Activated T-helper 17 cell treated with anti-CD3 and anti-CD28 coated beads, Interleukin-2, amount 50 U/mL, for 72 hours (primary cell): ENCODE measurements around the gene VSIG10. TPM values are rescaled to one million over a fixed set of nuclear protein-coding genes. Genes with fewer than 3 reads are reported as not detected.
"Not testable (repeated sequence)": the region's sequence is repeated elsewhere in the genome, so short reads cannot be mapped to it uniquely, and the experiment has no call there.

Experiments
- ATAC-seq: fragments of 150-1000 bp; cut with Tn5 transposase; replicated peaks from 2 replicates; pipeline ENCODE4 v1.10.0; 2021; ENCODE audit warnings: mild to moderate bottlenecking, moderate library complexity
- H3K27ac Mint-ChIP-seq: one replicate; pipeline ENCODE4 v1.8.0; 2022; ENCODE audit warnings: mixed read lengths
- H3K27me3 Mint-ChIP-seq: one replicate; pipeline ENCODE4 v1.8.0; 2022; ENCODE audit warnings: mixed read lengths
- H3K36me3 Mint-ChIP-seq: one replicate; pipeline ENCODE4 v1.8.0; 2022; ENCODE audit warnings: low read depth, mild to moderate bottlenecking, mixed read lengths
- H3K4me1 Mint-ChIP-seq: one replicate; pipeline ENCODE4 v1.8.0; 2022; ENCODE audit warnings: mixed read lengths
- H3K4me3 Mint-ChIP-seq: one replicate; pipeline ENCODE4 v1.8.0; 2022; ENCODE audit warnings: mild to moderate bottlenecking, mixed read lengths
- H3K9me3 Mint-ChIP-seq: one replicate; pipeline ENCODE4 v1.8.0; 2022; ENCODE audit warnings: mixed read lengths
- total RNA-seq, 2 donors: library from RNA; stranded (reverse); gene quantifications; one replicate each; pipeline ENCODE4 v1.2.3, GENCODE V29; 2022

Gene VSIG10
- total RNA-seq, 2 donors from 2014 or later: 5.9 to 9.6 TPM

GRCh38 chr12:118098401-118098800 is 5.4 kb downstream of the VSIG10 start:
- H3K27ac Mint-ChIP-seq: no peak overlapping the region
- no peaks in the 10 kb centered on the region for H3K4me1 Mint-ChIP-seq
- ATAC-seq: no peak
- peaks cover 3% of the 10 kb centered on the region for H3K27me3 Mint-ChIP-seq
- H3K9me3 Mint-ChIP-seq: no peaks in the 10 kb centered on the region
- no peaks in the 10 kb centered on the region for H3K36me3 Mint-ChIP-seq
- H3K4me3 Mint-ChIP-seq: no peak overlapping the region

- H3K36me3 Mint-ChIP-seq: no peaks in the 10 kb centered on the region
- no peak for ATAC-seq
- no peaks in the 10 kb centered on the region for H3K27me3 Mint-ChIP-seq
- H3K27ac Mint-ChIP-seq: no peak overlapping the region
- no peak overlapping the region for H3K4me3 Mint-ChIP-seq
- no peaks in the 10 kb centered on the region for H3K4me1 Mint-ChIP-seq
- no peaks in the 10 kb centered on the region for H3K9me3 Mint-ChIP-seq
Measured at GRCh38 chr12:118094039-118094438, 9.8 kb downstream of the VSIG10 start.

GRCh38 chr12:118089782-118090181 is 14.0 kb downstream of the VSIG10 start:
- Mint-ChIP-seq H3K4me3 (no peak overlapping the region), H3K27ac (no peak overlapping the region), H3K4me1 (no peaks in the 10 kb centered on the region), H3K27me3 (no peaks in the 10 kb centered on the region), H3K36me3 (no peaks in the 10 kb centered on the region), H3K9me3 (no peaks in the 10 kb centered on the region)
- no peak for ATAC-seq

DNA sequence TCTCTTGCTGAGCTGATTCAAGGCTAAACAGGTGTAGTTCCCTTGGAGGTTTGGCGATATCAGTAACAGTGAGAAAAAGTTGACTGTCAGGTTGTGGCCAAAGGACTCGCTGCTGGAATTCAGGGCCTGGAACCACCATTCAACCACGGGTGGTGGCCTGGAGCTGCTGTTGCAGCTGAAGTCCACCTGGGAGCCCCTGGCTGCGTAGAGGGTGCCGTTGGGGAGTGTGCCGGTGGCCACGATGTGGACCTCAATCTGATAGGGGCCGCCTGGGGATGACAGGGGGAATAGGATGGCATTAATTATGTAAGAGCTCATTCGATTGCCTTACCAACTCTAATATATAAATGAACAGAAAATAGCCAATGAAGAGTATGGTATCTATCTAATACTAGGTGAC is 21.6 kb downstream of the VSIG10 start:
- H3K4me1 Mint-ChIP-seq: no peaks in the 10 kb centered on the region
- no peak overlapping the region for H3K4me3 Mint-ChIP-seq
- ATAC-seq: no peak
- H3K9me3 Mint-ChIP-seq: no peaks in the 10 kb centered on the region
- H3K27me3 Mint-ChIP-seq: no peaks in the 10 kb centered on the region
- no peak overlapping the region for H3K27ac Mint-ChIP-seq
- H3K36me3 Mint-ChIP-seq: no peaks in the 10 kb centered on the region

DNA sequence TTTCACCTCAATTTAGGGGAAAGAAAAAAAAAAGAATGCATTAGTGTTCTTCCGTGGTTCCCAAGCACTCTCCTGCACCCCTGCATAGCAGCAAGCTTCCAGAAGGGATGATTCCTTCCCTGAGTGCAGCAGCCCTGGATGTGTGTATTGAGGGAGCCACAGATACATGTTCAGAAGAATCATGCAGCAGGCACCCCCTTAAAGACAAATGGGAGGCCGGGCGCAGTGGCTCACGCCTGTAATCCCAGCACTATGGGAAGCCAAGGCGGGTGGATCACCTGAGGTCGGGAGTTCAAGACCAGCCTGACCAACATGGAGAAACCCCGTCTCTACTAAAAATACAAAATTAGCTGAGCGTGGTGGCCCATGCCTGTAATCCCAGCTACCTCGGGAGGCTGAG is 22.3 kb downstream of the VSIG10 start:
- not testable (repeated sequence) for H3K9me3 Mint-ChIP-seq, H3K27ac Mint-ChIP-seq, H3K27me3 Mint-ChIP-seq, H3K36me3 Mint-ChIP-seq, H3K4me3 Mint-ChIP-seq, ATAC-seq, H3K4me1 Mint-ChIP-seq

DNA sequence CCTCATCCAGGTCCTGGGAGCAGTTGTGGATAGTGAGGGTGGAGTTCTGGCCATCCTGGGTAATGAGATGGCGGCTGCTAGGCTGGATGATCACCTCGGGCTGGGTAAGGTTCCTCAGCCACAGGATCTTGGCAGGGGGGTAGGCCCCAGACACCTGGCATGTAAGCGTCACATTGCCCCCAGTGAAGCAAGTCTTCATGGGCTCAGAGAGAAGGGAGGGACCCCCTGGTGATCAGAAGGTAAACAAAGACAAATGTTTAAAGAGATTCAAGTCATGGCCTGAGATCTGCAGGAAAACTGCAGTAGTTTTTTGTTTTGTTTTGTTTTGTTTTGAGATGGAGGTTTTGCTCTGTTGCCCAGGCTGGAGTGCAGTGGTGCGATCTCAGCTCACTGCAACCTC is 30.0 kb downstream of the VSIG10 start:
- Mint-ChIP-seq H3K27me3 (no peaks in the 10 kb centered on the region), H3K4me1 (no peaks in the 10 kb centered on the region)

DNA sequence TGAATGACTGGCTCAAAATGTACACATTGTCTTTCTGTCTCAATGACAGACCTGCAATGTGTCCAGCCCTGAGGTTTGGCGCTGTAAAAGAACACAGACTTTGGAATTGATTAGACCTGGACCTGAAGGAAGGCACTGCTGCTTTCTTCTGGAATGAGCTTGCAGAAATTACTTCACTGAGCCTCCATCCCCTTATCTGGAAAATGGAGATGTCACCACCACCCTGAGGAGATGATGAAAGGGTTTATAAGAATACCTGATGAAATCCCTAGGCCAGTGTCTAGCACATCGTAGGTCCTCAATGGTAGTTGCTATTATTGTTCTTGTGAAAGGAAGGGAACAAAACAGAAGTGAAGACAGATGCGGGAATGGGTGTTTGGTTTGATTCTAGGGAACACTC is 33.2 kb downstream of the VSIG10 start:
- H3K27ac Mint-ChIP-seq: no peak overlapping the region
- H3K4me3 Mint-ChIP-seq: no peak overlapping the region
- H3K27me3 Mint-ChIP-seq: no peaks in the 10 kb centered on the region
- no peaks in the 10 kb centered on the region for H3K9me3 Mint-ChIP-seq
- H3K36me3 Mint-ChIP-seq: no peaks in the 10 kb centered on the region
- peaks cover 1% of the 10 kb centered on the region for H3K4me1 Mint-ChIP-seq
- ATAC-seq: no peak

More for the DNA sequence above, 30.0 kb downstream of the VSIG10 start:
- ATAC-seq: no peak
- no peaks in the 10 kb centered on the region for H3K36me3 Mint-ChIP-seq
- H3K27ac Mint-ChIP-seq: no peak overlapping the region
- no peaks in the 10 kb centered on the region for H3K9me3 Mint-ChIP-seq
- H3K4me3 Mint-ChIP-seq: no peak overlapping the region

GRCh38 chr12:118068445-118068844 is 35.4 kb downstream of the VSIG10 start:
- Mint-ChIP-seq H3K36me3 (no peaks in the 10 kb centered on the region), H3K27ac (no peak overlapping the region), H3K27me3 (no peaks in the 10 kb centered on the region), H3K4me1 (peaks cover 13% of the 10 kb centered on the region), H3K9me3 (no peaks in the 10 kb centered on the region), H3K4me3 (no peak overlapping the region)
- peak; percentile 24 for ATAC-seq

DNA sequence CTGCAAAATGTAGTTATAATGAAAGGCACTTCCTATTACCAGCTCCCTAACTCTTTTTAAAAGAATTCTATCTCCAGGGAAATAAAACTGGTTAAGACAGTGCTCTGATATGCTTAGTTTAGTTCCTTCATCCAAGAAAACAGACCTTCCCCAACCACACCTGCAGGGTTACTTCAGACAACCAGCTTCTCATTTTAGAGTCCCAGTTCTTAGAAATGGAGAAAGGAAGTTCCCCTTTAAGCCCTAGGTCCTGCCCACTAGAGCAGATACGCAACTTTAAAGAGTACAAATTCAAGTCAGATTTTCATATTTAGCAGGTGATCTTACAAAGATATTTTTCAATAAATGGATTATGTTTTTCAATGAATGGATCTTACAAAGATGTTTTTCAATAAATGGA is 38.4 kb downstream of the VSIG10 start:
- Mint-ChIP-seq H3K4me1 (peaks cover 13% of the 10 kb centered on the region), H3K4me3 (peak overlapping the region; percentile 91), H3K27me3 (no peaks in the 10 kb centered on the region), H3K36me3 (peaks cover 21% of the 10 kb centered on the region), H3K27ac (no peak overlapping the region), H3K9me3 (no peaks in the 10 kb centered on the region)
- no peak for ATAC-seq

- peaks cover 28% of the 10 kb centered on the region for H3K36me3 Mint-ChIP-seq
- H3K27me3 Mint-ChIP-seq: no peaks in the 10 kb centered on the region
- peak; percentile 8 for ATAC-seq
- peaks cover 21% of the 10 kb centered on the region for H3K4me1 Mint-ChIP-seq
- H3K27ac Mint-ChIP-seq: no peak overlapping the region
- no peaks in the 10 kb centered on the region for H3K9me3 Mint-ChIP-seq
- peak overlapping the region; percentile 91 for H3K4me3 Mint-ChIP-seq
Measured at GRCh38 chr12:118064608-118065007, 39.2 kb downstream of the VSIG10 start.

GRCh38 chr12:118063576-118064391 is 40.0 kb downstream of the VSIG10 start:
- Mint-ChIP-seq H3K36me3 (peaks cover 36% of the 10 kb centered on the region), H3K9me3 (no peaks in the 10 kb centered on the region), H3K4me3 (peak overlapping the region; percentile 91), H3K27me3 (no peaks in the 10 kb centered on the region), H3K4me1 (peaks cover 24% of the 10 kb centered on the region), H3K27ac (no peak overlapping the region)
- ATAC-seq: no peak

DNA sequence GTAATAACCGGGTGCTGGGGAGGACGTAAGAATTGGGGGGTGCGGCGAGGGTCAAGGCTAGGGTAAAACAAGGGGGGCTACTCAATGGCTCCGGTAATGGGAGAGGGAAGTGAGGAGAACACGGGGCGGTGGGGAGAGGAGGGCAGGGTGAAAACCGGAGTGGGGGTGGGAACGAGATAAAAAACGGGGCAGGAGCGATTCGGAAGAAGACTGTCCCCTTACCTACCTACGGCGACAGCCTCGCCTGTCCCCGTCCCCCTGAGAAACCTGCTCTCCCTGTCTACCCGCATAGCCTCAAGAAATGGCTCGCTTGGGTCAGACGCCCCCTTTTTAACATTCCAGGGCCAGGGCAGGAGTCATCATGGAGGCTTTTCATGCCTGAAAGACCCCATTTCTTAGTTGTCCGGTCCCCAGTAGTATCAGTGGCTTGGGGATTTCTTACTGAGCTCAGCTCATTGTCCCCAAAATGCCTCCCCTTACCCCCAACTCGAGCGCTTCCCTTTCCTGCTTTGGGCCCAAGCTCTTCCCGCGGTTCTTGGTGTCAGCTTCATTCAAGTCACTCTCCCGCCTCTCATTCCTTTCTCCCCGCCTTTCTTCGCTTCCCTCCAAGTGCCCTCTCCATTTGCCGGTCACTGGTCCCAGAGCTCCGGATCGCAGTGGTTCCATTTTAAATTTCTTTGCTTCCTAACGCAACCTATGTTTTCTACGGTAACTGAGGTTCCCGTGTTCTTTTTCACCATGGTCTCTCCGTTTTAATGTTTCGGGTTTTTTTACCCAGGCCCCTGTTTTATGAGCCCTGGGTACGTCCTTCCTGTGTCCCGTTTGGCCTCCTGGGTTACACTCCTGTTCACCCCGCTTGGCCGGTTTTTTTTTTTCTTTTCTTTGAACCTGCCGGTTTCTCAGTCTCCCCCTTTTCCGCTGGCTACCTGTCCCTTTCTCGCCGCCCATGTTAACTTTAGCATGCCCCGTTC is 41.7 kb downstream of the VSIG10 start:
- Mint-ChIP-seq H3K4me3 (peak overlapping the region; percentile 91), H3K36me3 (peaks cover 44% of the 10 kb centered on the region), H3K9me3 (no peaks in the 10 kb centered on the region), H3K27me3 (no peaks in the 10 kb centered on the region), H3K4me1 (peaks cover 24% of the 10 kb centered on the region), H3K27ac (peak overlapping the region; percentile 95)
- ATAC-seq: peak; percentile 13

- H3K36me3 Mint-ChIP-seq: peaks cover 44% of the 10 kb centered on the region
- ATAC-seq: peak; percentile 33
- H3K4me1 Mint-ChIP-seq: peaks cover 25% of the 10 kb centered on the region
- peak within 1 kb of the TSS; percentile 91 for H3K4me3 Mint-ChIP-seq
- no peaks in the 10 kb centered on the region for H3K9me3 Mint-ChIP-seq
- no peaks in the 10 kb centered on the region for H3K27me3 Mint-ChIP-seq
- H3K27ac Mint-ChIP-seq: peak within 1 kb of the TSS; percentile 95
Measured at GRCh38 chr12:118061011-118061872, 42.6 kb downstream of the VSIG10 start, which contains the start of gene WSB2. WSB2 (minus strand) TSS chr12:118061179; CDS start chr12:118061048, 131 bp downstream.
